ENCODE measurements around the gene ZNF844.

Gene ZNF844

GRCh38 chr19:12064590-12065538 is at the start of gene ZNF844:
Gene ZNF844, plus strand, starts transcription at chr19:12064731. Its CDS starts 143 bp downstream, at chr19:12064874.
- Mint-ChIP-seq H3K27me3 (no peaks in the 10 kb centered on the region), H3K27ac (peak within 1 kb of the TSS; percentile 74), H3K4me1 (ENCODE audit: low read depth) (peaks cover 10% of the 10 kb centered on the region), H3K9me3 (peaks cover 10% of the 10 kb centered on the region), H3K4me3 (peak within 1 kb of the TSS; percentile 82), H3K36me3 (ENCODE audit: low read depth) (peaks cover 23% of the 10 kb centered on the region)
- DNase-seq: peak; percentile 84

GRCh38 chr19:12015015-12015752 is 49.3 kb upstream of the ZNF844 start:
- H3K27ac Mint-ChIP-seq: no peak overlapping the region
- peaks cover 92% of the 10 kb centered on the region for H3K36me3 Mint-ChIP-seq (ENCODE audit: low read depth)
- no peak for DNase-seq
- H3K27me3 Mint-ChIP-seq: no peaks in the 10 kb centered on the region
- no peaks in the 10 kb centered on the region for H3K4me1 Mint-ChIP-seq (ENCODE audit: low read depth)
- peaks cover 51% of the 10 kb centered on the region for H3K9me3 Mint-ChIP-seq
- no peak overlapping the region for H3K4me3 Mint-ChIP-seq

GRCh38 chr19:12015753-12016116 is 48.8 kb upstream of the ZNF844 start:
- peaks cover 52% of the 10 kb centered on the region for H3K9me3 Mint-ChIP-seq
- no peak for DNase-seq
- H3K27me3 Mint-ChIP-seq: no peaks in the 10 kb centered on the region
- H3K4me1 Mint-ChIP-seq (ENCODE audit: low read depth): no peaks in the 10 kb centered on the region
- no peak overlapping the region for H3K4me3 Mint-ChIP-seq
- H3K27ac Mint-ChIP-seq: no peak overlapping the region
- H3K36me3 Mint-ChIP-seq (ENCODE audit: low read depth): peaks cover 90% of the 10 kb centered on the region

GRCh38 chr19:12034198-12034597 is 30.3 kb upstream of the ZNF844 start:
- Mint-ChIP-seq H3K4me3 (peak overlapping the region; percentile 9), H3K4me1 (ENCODE audit: low read depth) (peaks cover 10% of the 10 kb centered on the region), H3K27me3 (peaks cover 23% of the 10 kb centered on the region), H3K36me3 (ENCODE audit: low read depth) (peaks cover 28% of the 10 kb centered on the region), H3K27ac (no peak overlapping the region), H3K9me3 (peaks cover 14% of the 10 kb centered on the region)
- no peak for DNase-seq

- no peak for DNase-seq
- H3K27ac Mint-ChIP-seq: no peak overlapping the region
- peaks cover 23% of the 10 kb centered on the region for H3K27me3 Mint-ChIP-seq
- H3K36me3 Mint-ChIP-seq (ENCODE audit: low read depth): peaks cover 28% of the 10 kb centered on the region
- H3K9me3 Mint-ChIP-seq: peaks cover 16% of the 10 kb centered on the region
- peak overlapping the region; percentile 9 for H3K4me3 Mint-ChIP-seq
- H3K4me1 Mint-ChIP-seq (ENCODE audit: low read depth): peaks cover 10% of the 10 kb centered on the region
These were observed 29.9 kb upstream of the ZNF844 start for GRCh38 chr19:12034620-12035019.

- peak within 1 kb of the TSS; percentile 79 for H3K4me3 Mint-ChIP-seq
- H3K27me3 Mint-ChIP-seq: peaks cover 23% of the 10 kb centered on the region
- peak; percentile 76 for DNase-seq
- H3K36me3 Mint-ChIP-seq (ENCODE audit: low read depth): peaks cover 26% of the 10 kb centered on the region
- H3K4me1 Mint-ChIP-seq (ENCODE audit: low read depth): peaks cover 10% of the 10 kb centered on the region
- H3K27ac Mint-ChIP-seq: no peak within 1 kb of the TSS
- peaks cover 16% of the 10 kb centered on the region for H3K9me3 Mint-ChIP-seq
These were observed 29.0 kb upstream of the ZNF844 start, which contains the start of gene ZNF433 for GRCh38 chr19:12035220-12036172. Gene ZNF433, minus strand, starts transcription at chr19:12035679. Its CDS starts 140 bp downstream, at chr19:12035539.

GRCh38 chr19:12042893-12043292 is 21.6 kb upstream of the ZNF844 start:
- H3K4me1 Mint-ChIP-seq (ENCODE audit: low read depth): no peaks in the 10 kb centered on the region
- peaks cover 54% of the 10 kb centered on the region for H3K36me3 Mint-ChIP-seq (ENCODE audit: low read depth)
- no peak overlapping the region for H3K4me3 Mint-ChIP-seq
- peaks cover 40% of the 10 kb centered on the region for H3K9me3 Mint-ChIP-seq
- no peak for DNase-seq
- H3K27me3 Mint-ChIP-seq: peaks cover 5% of the 10 kb centered on the region
- no peak overlapping the region for H3K27ac Mint-ChIP-seq

GRCh38 chr19:12043752-12044422 is 20.6 kb upstream of the ZNF844 start:
- Mint-ChIP-seq H3K27me3 (peaks cover 5% of the 10 kb centered on the region), H3K4me1 (ENCODE audit: low read depth) (no peaks in the 10 kb centered on the region), H3K36me3 (ENCODE audit: low read depth) (peaks cover 53% of the 10 kb centered on the region), H3K9me3 (peaks cover 40% of the 10 kb centered on the region), H3K27ac (no peak overlapping the region), H3K4me3 (no peak overlapping the region)
- DNase-seq: no peak

- no peak for DNase-seq
- peaks cover 45% of the 10 kb centered on the region for H3K36me3 Mint-ChIP-seq (ENCODE audit: low read depth)
- H3K4me3 Mint-ChIP-seq: no peak overlapping the region
- H3K9me3 Mint-ChIP-seq: peaks cover 35% of the 10 kb centered on the region
- H3K27me3 Mint-ChIP-seq: peaks cover 26% of the 10 kb centered on the region
- H3K27ac Mint-ChIP-seq: no peak overlapping the region
- peaks cover 8% of the 10 kb centered on the region for H3K4me1 Mint-ChIP-seq (ENCODE audit: low read depth)
These were observed 16.7 kb upstream of the ZNF844 start for GRCh38 chr19:12047868-12048267.

- DNase-seq: no peak
These were observed 12.4 kb upstream of the ZNF844 start for GRCh38 chr19:12052091-12052496.

GRCh38 chr19:12052497-12053169 is 11.9 kb upstream of the ZNF844 start, which contains the start of gene ZNF878:
Gene ZNF878, minus strand, starts transcription at chr19:12052961. Its CDS starts 160 bp downstream, at chr19:12052801.
- Mint-ChIP-seq H3K27ac (peak within 1 kb of the TSS; percentile 48), H3K4me1 (ENCODE audit: low read depth) (peaks cover 12% of the 10 kb centered on the region), H3K4me3 (peak within 1 kb of the TSS; percentile 76), H3K27me3 (peaks cover 57% of the 10 kb centered on the region), H3K9me3 (peaks cover 14% of the 10 kb centered on the region), H3K36me3 (ENCODE audit: low read depth) (peaks cover 11% of the 10 kb centered on the region)
- peak; percentile 66 for DNase-seq

More at GRCh38 chr19:12052091-12052496, 12.4 kb upstream of the ZNF844 start:
- Mint-ChIP-seq H3K4me1 (ENCODE audit: low read depth) (peaks cover 12% of the 10 kb centered on the region), H3K9me3 (peaks cover 16% of the 10 kb centered on the region), H3K27me3 (peaks cover 55% of the 10 kb centered on the region), H3K36me3 (ENCODE audit: low read depth) (peaks cover 15% of the 10 kb centered on the region), H3K4me3 (peak overlapping the region; percentile 73), H3K27ac (peak overlapping the region; percentile 23)

GRCh38 chr19:12055784-12056183 is 8.7 kb upstream of the ZNF844 start:
- Mint-ChIP-seq H3K27ac (no peak overlapping the region), H3K4me3 (no peak overlapping the region), H3K4me1 (ENCODE audit: low read depth) (peaks cover 18% of the 10 kb centered on the region), H3K9me3 (peaks cover 8% of the 10 kb centered on the region), H3K36me3 (ENCODE audit: low read depth) (peaks cover 4% of the 10 kb centered on the region), H3K27me3 (peaks cover 48% of the 10 kb centered on the region)
- no peak for DNase-seq

All from activated T-cell treated with anti-CD3 and anti-CD28 coated beads, Interleukin-2, amount 50 U/mL, for 24 hours (primary cell).